Hematopoietic multipotent progenitor cell treated with erythropoietin and hydrocortisone succinate and interleukin-3 and kit ligand, for 6 days (in vitro differentiated cells): ENCODE measurements around the gene POMT2.
"Not testable (repeated sequence)": the region's sequence is repeated elsewhere in the genome, so short reads cannot be mapped to it uniquely, and the experiment has no call there.

Experiments
- DNase-seq: peaks from one replicate; pipeline ENCODE4 v3.0.0-alpha.2; 2015

The POMT2 gene, protein sequence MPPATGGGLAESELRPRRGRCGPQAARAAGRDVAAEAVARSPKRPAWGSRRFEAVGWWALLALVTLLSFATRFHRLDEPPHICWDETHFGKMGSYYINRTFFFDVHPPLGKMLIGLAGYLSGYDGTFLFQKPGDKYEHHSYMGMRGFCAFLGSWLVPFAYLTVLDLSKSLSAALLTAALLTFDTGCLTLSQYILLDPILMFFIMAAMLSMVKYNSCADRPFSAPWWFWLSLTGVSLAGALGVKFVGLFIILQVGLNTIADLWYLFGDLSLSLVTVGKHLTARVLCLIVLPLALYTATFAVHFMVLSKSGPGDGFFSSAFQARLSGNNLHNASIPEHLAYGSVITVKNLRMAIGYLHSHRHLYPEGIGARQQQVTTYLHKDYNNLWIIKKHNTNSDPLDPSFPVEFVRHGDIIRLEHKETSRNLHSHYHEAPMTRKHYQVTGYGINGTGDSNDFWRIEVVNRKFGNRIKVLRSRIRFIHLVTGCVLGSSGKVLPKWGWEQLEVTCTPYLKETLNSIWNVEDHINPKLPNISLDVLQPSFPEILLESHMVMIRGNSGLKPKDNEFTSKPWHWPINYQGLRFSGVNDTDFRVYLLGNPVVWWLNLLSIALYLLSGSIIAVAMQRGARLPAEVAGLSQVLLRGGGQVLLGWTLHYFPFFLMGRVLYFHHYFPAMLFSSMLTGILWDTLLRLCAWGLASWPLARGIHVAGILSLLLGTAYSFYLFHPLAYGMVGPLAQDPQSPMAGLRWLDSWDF

DNA sequence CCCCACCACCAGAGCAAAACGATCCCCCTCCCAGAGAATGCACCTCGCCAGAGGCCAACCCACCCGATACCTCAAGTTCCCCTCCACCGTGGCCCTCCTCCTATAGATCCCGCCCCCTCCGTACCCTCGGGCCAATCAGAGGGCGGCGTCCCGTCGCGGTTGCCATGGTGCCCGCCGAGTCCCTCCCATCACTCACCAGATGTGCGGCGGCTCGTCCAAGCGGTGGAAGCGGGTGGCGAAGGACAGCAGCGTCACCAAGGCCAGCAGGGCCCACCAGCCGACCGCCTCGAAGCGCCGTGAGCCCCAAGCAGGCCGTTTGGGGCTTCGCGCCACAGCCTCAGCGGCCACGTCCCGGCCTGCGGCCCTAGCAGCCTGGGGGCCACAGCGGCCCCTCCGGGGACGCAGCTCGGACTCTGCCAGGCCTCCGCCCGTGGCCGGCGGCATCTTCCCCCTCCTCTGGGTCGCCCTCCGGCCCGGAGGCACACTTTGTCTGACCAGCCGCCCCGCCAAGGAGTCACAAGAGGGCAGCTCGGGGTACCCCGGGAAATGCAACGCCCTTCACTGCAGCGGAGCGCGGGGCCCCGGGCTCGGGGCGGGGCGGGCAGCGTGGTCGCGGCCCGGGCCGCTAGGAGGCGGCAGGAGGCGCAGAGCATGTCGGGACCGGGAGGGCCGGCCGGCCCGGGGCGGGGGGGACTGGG is at the start of gene POMT2:
Gene POMT2 (minus strand): TSS at position 646 of the 698 bp plus-strand sequence. CDS start 202 bp downstream, at position 444.
- DNase-seq = peak; percentile 97

DNA sequence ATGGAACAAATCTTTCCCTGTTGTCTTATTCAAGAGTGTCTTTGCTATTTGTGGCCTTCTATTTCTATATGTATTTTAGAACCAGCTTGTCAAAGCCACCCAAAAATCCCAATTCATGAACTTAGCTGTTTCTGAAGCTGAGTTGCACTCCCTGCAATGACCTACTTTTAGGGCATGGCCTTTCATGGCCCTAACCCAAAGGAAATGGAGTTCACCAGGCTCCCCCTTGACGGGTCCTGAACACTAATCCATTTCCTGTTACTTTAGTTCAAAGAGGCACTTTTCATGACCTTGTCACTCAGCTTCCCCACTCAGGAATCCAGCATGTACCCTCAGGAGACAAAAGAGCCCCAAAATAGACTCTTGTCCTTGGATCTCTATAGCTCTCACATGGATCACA is 48.6 kb upstream of the POMT2 start:
- no peak for DNase-seq

DNA sequence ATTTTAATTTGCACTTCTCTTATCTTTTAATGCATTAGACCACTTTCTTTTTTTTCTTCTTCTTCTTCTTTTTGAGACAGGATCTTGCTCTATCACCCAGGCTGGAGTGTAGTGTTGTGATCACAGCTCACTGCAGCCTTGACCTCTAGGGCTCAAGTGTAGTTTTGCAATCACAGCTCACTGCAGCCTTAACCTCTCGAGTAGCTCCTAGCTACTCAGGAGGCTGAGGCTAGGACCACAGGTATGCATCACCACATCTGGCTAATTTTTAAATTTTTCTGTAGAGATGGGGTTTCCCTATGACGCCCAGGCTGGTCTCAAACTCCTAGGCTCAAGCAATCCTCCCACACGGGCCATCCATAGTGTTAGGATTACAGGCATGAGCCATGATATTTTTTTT is 43.5 kb upstream of the POMT2 start:
- DNase-seq = no peak

DNA sequence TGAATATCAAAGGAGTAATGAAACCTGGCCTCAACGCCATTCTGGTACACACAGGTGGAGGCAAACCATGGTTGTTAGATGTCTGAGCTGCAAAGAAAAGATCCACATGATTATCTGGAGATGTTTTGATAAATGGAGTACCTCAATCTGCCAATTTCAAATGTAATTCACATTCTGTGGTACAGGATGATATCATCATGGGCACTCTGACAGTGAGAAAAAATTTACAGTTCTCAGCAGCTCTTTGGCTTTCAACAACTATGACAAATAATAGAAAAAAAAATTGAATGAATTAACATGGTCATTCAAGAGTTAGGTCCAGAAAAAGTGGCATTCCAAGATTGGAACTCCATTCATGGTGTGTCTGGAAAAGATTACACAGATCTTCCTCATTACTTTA is 38.9 kb upstream of the POMT2 start:
- DNase-seq = no peak

DNA sequence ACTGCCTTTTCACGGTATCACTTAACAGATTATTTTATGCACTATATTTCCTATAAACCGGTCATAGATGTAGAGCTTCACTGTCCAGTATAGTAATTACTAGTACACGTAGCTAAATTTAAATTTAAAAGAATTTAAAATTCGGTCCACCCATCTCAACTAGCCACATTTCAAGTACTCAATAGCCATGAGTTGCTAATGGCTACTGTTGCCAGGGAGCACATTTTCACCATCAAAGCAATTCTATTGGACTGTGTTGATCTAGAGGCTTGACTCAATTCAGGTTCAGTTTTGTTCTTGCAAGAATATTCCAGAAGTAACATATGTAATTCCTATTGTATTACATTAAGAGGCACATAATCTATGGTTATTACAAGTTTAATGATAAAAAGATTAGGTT is 36.2 kb upstream of the POMT2 start:
- DNase-seq = no peak

DNA sequence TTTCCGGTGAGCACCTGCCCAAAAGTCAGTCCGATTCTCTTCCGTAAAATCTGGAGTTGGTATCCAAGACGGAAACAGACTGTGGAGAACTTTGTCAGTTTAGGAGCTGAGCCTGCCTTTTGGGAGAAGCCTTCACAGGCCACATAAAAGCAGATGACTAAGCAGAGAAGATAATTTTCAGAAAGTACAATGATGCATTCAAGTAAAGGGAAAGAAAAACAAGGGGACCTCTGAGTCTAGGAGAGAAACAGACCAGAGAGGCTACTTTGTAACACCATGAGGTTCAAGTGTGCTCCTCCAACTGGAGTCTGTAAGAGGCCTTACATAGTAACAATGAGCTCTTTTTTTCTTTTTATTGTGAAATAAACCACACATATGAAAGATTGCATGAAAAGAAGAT is 35.1 kb upstream of the POMT2 start:
- no peak for DNase-seq

DNA sequence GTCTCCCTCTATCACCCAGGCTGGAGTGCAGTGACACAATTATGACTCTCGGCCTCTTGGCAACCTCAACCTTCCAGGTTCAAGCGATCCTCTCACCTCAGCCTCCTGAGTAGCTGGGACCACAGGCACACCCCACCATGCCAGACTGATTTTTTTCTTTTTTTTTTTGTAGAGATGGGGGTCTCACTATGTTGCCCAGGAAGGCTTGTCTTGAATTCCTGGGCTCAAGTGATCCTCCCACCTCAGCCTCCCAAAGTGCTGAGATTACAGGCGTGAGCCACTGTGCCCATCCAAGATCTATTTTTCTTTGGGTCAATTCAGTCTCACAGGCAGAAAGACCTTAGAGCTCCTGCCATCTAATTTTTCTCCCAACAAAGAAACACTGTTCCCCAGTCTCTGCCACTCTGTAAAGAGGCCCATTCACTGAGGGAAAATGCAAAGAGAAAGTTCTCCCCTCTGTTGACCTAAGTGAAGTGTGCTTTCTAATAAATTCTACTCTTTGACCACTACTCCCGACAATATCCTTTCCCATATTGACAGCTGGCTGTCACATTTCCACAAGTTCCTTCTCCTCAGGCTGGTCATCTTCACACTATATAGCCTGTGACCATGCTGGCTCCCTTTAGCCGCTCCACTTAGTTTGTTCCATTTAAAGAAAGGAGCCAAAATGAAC is 32.9 kb upstream of the POMT2 start:
- DNase-seq = no peak

DNA sequence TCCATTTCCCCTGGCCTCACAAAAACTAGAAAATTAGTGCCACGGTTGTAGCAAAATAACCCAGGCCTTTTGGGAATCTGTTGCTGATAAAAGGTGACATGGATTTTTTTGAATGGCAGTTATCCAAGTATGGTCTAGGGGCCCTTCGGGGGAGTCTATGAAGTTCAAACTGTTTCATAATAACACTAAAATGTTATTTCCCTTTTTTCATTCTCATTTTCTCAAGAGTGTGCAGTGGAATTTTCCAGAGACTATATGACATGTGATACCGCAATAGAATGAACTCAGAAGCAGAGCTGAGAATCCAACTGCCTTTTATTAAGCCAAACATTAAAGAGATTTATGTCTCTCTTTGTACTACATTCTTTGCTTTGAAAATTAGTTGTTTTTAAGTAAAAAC is 27.1 kb upstream of the POMT2 start:
- peak; percentile 54 for DNase-seq

DNA sequence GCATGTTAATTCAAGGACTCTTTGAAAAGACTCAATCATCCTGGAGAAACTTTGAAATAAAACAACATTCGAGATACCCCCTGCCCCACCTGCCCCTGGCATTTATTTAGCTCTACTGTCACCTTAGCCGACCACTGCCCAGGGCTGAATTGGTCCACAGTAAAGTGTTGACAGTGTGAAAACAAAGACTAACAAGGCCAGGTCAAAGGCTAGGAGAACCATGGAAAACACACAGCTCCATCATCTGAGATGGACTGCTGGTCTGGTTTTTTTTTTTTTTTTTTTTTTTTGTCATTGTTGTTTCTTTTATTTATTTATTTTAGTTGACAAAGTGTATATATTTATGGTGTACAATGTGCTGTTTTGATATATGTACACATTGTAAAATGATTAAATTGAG is 25.8 kb upstream of the POMT2 start:
- no peak for DNase-seq

DNA sequence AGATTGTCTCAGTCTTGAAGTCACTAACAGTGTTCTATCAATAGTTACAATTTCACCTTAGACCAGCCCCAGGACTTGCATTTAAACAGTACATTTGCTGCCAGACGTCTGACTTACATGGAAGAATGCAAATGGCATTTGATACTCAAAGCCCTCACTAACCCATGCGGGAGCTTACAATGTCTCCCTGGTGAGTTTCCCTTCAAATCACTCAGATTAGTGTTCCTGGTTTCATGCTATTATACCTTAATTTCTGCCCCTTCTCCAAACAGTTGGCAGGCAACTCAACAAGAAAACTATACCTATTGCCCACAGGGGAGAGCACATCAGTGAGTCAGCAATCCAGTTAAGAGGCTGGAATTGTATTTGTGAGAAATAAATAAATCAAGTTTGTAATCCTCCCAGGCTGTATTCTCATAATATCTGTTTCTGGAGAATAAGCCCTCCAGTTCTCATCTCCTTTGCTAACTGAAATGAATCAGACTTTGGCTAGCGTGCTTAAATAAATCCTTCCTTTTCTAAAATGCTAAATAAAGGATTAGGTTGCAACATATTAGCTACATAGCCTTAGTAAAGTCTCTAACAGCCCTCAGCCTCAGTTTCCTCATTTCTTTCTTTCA is 23.8 kb upstream of the POMT2 start:
- DNase-seq = no peak

DNA sequence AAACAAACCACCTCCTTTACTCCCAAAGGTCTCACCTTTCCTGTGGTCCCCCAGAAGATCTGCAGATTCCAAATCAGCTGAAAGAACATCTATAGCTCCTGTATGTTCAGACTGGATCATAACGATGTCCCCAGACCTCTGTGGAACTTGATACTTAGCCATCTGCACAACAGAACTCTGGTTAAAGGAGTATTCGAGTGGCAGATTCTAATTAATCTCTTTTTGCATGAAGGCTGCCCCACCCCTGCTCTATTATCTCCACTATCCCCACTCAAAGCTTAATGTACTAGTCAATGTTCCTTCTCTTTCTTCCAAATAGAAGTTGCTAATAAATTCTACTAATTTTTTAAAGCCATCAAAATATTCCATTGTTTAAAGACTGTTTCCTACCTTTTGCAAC is 23.0 kb upstream of the POMT2 start:
- peak; percentile 28 for DNase-seq

DNA sequence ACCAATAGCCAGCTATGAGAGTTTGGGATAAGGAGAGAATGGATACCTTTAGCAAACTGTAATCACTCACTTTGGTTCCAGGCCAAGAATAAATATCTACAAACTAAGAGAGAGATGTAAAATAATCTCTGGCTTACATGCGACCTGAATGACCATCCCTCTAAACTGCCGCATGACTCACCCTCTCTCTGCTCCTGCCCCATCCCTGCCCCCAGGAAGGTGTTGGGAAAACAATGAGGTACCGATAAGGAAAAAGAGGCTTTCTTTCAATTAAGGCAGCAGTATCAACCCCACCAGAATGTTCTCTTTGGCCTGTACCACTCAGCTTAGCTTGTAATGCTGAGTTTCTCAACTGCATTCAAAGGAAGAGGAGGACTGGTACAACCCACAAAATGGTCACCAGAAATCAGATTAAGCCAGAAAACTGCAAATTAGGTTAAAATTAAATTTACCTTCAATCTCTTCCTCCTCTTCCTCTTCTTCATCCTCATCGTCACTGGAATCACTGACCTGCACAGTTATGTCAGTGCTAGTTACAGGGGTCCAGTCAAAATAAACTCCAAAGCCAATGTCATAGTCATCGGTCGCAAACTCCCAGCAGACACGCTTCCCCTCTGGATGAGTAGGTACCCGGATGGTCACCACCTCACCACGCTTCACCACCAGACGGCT is 22.2 kb upstream of the POMT2 start:
- DNase-seq = no peak

DNA sequence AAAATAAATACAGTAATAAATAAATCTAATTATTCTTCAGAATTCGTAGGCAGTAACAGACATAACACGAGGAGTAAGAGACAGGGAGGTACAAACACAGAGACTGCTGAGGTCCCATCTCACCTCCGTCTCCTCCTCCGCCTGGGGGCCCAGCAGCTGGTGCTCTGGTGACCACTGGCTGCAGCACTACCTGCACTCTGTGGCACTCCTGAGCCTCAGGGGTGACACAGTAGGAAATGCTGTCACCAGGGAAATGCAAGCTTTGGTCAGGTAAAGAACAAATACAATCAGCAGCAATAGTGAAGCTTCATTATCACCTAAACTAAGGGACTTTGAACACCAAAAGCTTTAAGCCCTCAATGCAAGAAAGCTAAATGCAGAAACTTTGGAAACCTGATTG is 19.7 kb upstream of the POMT2 start:
- no peak for DNase-seq

DNA sequence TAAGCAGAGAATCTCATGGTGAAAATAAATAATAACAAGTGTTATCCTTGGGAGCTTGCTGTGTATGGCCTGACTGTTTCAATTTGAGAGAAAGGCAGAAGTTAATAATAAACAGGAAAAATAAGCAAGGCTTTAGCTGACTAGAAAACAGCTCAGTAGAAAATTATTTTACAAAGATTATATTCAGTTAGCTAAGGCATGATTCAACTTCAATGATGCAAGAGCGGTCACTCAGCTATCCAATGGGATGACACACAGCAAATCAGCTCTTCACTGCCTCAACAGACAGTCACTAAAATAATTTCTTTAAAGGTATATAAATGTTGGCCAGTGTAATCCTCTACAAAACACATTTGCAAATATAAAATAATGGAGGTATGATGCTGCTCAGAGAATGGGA is 18.7 kb upstream of the POMT2 start:
- no peak for DNase-seq

DNA sequence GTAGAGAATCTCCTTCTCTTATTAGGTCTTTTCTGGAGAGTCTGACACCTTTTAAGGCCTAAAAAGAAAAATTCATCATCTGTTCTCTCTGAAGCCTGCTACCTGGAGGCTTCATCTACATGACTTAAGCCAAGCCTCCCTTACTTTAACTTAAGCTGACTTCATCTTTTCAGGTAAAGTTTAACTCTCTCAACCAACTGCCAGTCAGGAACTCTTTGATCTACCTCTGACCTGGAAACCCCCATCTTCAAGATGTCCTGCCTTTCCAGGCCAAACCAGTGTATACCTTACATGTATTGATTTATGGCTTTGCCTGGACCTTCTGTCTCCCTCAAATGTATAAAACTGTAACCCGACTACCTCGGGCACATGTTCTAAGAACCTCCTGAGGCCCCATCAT is 17.6 kb upstream of the POMT2 start:
- DNase-seq = no peak

DNA sequence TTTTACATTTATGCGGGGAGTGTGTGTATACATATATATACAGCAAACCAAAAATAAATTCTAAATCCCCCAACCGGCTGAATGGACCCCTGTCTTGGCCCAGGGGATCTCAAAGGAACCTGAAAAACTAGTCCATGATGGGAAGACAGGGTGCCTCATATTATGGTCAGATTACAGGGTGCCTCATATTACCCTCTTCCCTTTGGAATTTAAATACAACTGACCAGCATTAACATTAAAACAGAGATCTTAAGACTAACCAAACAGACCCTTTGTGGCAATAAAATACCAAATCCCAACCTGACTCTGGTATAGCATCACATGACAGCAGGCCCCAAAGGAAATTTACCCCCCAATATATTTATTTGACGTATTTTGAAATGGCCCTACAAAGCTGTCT is 17.2 kb upstream of the POMT2 start:
- DNase-seq = no peak

DNA sequence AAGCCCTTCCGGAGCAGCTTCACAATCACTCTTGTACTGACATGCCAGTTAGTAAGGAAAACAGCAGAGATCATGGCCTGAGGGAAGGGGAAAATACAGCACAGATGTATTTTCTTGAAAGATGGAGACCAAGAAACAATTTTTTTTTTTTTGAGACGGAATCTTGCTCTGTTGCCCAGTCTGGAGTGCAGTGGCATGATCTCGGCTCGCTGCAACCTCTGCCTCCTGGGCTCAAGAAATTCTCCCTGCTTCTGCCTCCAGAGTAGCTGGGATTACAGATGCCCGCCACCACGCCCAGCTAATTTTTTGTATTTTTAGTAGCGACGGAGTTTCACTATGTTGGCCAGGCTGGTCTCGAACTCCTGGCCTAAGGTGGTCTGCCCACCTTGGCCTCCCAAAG is 16.6 kb upstream of the POMT2 start:
- not testable (repeated sequence) for DNase-seq

DNA sequence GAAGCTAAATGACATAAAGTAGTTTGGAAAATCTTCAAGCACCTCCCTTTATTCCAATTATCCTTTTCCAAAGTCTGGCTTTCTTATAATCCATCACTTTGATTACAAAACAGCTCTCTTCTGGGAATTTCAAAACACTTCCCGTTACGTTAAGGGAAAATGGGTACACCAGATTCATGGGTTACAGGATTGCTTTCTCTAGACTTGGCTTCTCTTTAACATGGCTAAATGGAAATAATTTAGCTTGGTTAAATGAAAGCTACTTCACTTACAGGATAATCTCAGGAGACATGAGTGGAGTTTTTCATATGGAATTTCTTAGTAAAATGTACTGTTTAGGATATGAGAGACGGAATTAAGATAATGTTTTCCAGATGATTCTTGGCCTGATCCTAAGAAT is 14.9 kb upstream of the POMT2 start:
- no peak for DNase-seq

DNA sequence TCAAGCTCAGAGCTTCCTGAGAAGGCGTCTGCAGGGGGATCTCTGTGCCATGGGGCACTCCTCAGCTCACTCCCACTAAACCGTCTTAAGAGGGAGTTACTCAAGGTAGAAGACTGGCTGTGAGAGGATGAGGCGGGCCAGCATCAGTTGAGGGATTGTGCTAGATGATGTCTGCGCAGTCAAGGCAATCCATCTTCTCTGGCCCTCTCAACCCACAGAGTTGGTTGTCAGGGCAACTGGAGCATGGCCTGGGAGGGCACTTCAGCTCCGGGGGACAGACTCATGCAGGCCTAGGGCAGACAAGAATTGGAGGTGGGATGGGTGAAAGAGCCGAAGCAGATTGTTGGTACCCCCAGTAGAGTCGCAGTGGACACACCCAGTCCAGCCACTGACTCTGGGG is 9.2 kb upstream of the POMT2 start:
- no peak for DNase-seq

DNA sequence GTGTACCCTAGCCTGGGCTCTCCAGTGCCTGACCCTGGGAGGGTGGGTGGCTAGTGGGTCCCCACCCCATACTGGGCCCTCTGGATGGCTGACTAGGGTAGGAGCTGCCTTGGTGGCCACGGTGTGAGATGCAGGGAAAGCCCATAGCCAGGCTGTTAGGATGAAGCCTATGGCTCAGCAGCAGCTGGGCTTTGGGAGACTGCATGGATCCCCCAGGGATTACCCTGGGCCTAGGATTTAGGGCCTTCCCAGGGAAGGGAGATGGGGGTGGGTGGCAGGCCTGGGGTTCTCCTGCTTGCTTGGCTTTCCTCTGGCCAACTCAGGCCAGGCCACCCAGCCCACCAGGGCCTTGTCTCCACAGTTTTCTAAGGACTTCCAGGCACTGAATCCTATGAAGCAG is 6.4 kb upstream of the POMT2 start:
- DNase-seq = no peak

DNA sequence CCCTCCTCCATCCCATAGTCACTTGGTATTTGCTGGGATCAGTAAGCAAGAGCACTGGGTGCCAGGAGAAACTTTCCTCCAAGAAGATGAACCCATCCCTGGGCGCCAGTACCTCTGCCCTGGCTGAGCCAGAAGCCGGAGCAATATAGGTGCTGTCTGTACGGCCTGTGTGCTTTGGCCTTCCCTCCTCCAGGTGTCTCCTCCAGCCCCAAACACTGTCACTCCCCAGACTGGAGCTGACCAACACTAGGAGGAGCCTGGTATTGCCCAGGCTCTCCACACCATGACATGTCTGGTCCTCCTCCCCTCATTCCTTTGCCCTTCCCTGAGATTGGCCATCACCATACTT is 5.0 kb upstream of the POMT2 start:
- no peak for DNase-seq
